K562 (cell line): ENCODE data around the gene TEFM. TPM values are rescaled to one million over a fixed set of nuclear protein-coding genes. Genes with fewer than 3 reads are reported as not detected.

Experiments used
- ATF7 ChIP-seq: fragments of 450-650 bp; IDR thresholded peaks from 2 replicates; pipeline ENCODE4 v1.7.1; 2014; ENCODE audit warnings: mild to moderate bottlenecking, moderate library complexity
- BRD4 ChIP-seq: fragments of 200-600 bp; sonication (generic); IDR thresholded peaks from 2 replicates; pipeline ENCODE4 v1.6.1; 2017; ENCODE audit warnings: inconsistent platforms
- CBFA2T2 ChIP-seq: fragments of 450-650 bp; conservative IDR thresholded peaks from 2 replicates; pipeline ENCODE4 v1.6.1; 2017; ENCODE audit warnings: mild to moderate bottlenecking
- EP400 ChIP-seq: fragments of 450-650 bp; IDR thresholded peaks from 2 replicates; pipeline ENCODE4 v1.6.1; 2017; ENCODE audit warnings: antibody characterized with exemption, mild to moderate bottlenecking, moderate library complexity
- ETS2 ChIP-seq: IDR thresholded peaks from 2 replicates; pipeline ENCODE4 v1.6.1; 2016; ENCODE audit warnings: borderline replicate concordance, missing genetic modification characterization, mild to moderate bottlenecking, moderate library complexity, missing compliant biosample characterization; ENCODE audit not compliant: poor library complexity, severe bottlenecking
- FOXP1 ChIP-seq: sonication (generic); formaldehyde crosslinking; IDR thresholded peaks from 2 replicates; pipeline ENCODE4 v1.8.0; 2022; ENCODE audit warnings: mild to moderate bottlenecking, missing genetic modification reagents
- GATAD2B ChIP-seq: fragments of 450-650 bp; IDR thresholded peaks from 2 replicates; pipeline ENCODE4 v1.6.1; 2017; ENCODE audit warnings: mild to moderate bottlenecking, borderline replicate concordance
- GTF2E2 ChIP-seq: fragments of 200-800 bp; sonication (Bioruptor generic); IDR thresholded peaks from 2 replicates; pipeline ENCODE4 v1.6.1; 2016; ENCODE audit warnings: missing genetic modification characterization, missing compliant biosample characterization
- MAZ ChIP-seq, 2 experiments: fragments of 450-650 bp in 1 of 2; sonication (generic) in 1 of 2; formaldehyde crosslinking; IDR thresholded peaks in 1 of 2; conservative IDR thresholded peaks in 1 of 2; 2 replicates each; pipeline versions ENCODE4 v1.4.0 to v1.5.0; 2020; ENCODE audit warnings: mild to moderate bottlenecking in 1 of 2, missing genetic modification reagents in 1 of 2
- MLX ChIP-seq, 2 experiments: fragments of 450-650 bp in 1 of 2; sonication (generic) in 1 of 2; formaldehyde crosslinking; conservative IDR thresholded peaks; 2 replicates each; pipeline versions ENCODE4 v1.4.0 to v1.8.1; 2020 to 2022; ENCODE audit warnings: mild to moderate bottlenecking in 1 of 2, missing genetic modification reagents in 1 of 2
- MTA3 ChIP-seq: fragments of 450-650 bp; formaldehyde crosslinking; IDR thresholded peaks from 2 replicates; pipeline ENCODE4 v1.6.1; 2017; ENCODE audit warnings: mild to moderate bottlenecking, borderline replicate concordance
- NFATC3 ChIP-seq: fragments of 450-650 bp; IDR thresholded peaks from 2 replicates; pipeline ENCODE4 v1.6.1; 2017; ENCODE audit warnings: mild to moderate bottlenecking
- RBM34 ChIP-seq: fragments of 200-400 bp; formaldehyde crosslinking; IDR thresholded peaks from 2 replicates; pipeline ENCODE4 v1.6.1; 2018; ENCODE audit warnings: low read length, borderline replicate concordance; ENCODE audit not compliant: insufficient read depth
- SAFB ChIP-seq: fragments of 200-400 bp; formaldehyde crosslinking; IDR thresholded peaks from 2 replicates; pipeline ENCODE4 v1.6.1; 2017; ENCODE audit warnings: low read depth, low read length, borderline replicate concordance
- SLC30A9 ChIP-seq: fragments of 250-450 bp; sonication (Bioruptor Pico); IDR thresholded peaks from 2 replicates; pipeline ENCODE4 v1.8.0; 2022; ENCODE audit warnings: mild to moderate bottlenecking, moderate library complexity
- SNIP1 ChIP-seq: fragments of 450-650 bp; IDR thresholded peaks from 2 replicates; pipeline ENCODE4 v1.7.1; 2017; ENCODE audit warnings: low read depth, mild to moderate bottlenecking
- SP1 ChIP-seq: sonication (generic); formaldehyde crosslinking; IDR thresholded peaks from 2 replicates; pipeline ENCODE4 v1.8.1; 2022; ENCODE audit warnings: mild to moderate bottlenecking, missing genetic modification reagents
- TCF15 ChIP-seq: fragments of 250-450 bp; sonication (Bioruptor Pico); IDR thresholded peaks from 2 replicates; pipeline ENCODE4 v1.8.0; 2022; ENCODE audit warnings: moderate library complexity, mild to moderate bottlenecking, inconsistent platforms
- TRIM24 ChIP-seq, 2 experiments: fragments of 450-650 bp; IDR thresholded peaks; 2 replicates each; pipeline ENCODE4 v1.6.1; 2016
- ZBTB17 ChIP-seq: fragments of 450-650 bp; formaldehyde crosslinking; IDR thresholded peaks from 2 replicates; pipeline ENCODE4 v1.4.0; 2020; ENCODE audit warnings: mild to moderate bottlenecking
- ZFP36 ChIP-seq: fragments of 150-350 bp; IDR thresholded peaks from 2 replicates; pipeline ENCODE4 v1.6.1; 2018; ENCODE audit warnings: low read length, low read depth; ENCODE audit not compliant: partially characterized antibody
- ZNF354B ChIP-seq: fragments of 250-450 bp; sonication (Bioruptor Pico); IDR thresholded peaks from 2 replicates; pipeline ENCODE4 v1.4.0; 2020
- ZNF592 ChIP-seq: fragments of 450-650 bp; IDR thresholded peaks from 2 replicates; pipeline ENCODE4 v1.6.1; 2017; ENCODE audit warnings: antibody characterized with exemption, mild to moderate bottlenecking
- ZNF696 ChIP-seq: fragments of 250-450 bp; sonication (Bioruptor Pico); conservative IDR thresholded peaks from 2 replicates; pipeline ENCODE4 v1.4.0; 2020; ENCODE audit warnings: mild to moderate bottlenecking, moderate library complexity
- ZNF778 ChIP-seq: fragments of 450-650 bp; formaldehyde crosslinking; IDR thresholded peaks from 2 replicates; pipeline ENCODE4 v1.4.0; 2020; ENCODE audit warnings: mild to moderate bottlenecking, moderate library complexity
- ZSCAN32 ChIP-seq: fragments of 450-650 bp; formaldehyde crosslinking; IDR thresholded peaks from 2 replicates; pipeline ENCODE4 v1.4.0; 2020; ENCODE audit warnings: mild to moderate bottlenecking, moderate library complexity
- polyA plus RNA-seq, 8 experiments: library from polyadenylated mRNA; depleted of rRNA in 4 of 8; stranded (reverse) in 5 of 8; unstranded in 3 of 8; fragments of >200 nt; fragmentation: Nextera tagmentation in 2 of 8; fragmentation: Illumina TruSeq in 1 of 8; extraction: Ambion mirVana in 2 of 8; extraction: Trizol in 1 of 8; gene quantifications; 2 replicates each; pipeline versions ENCODE4 v1.2.1 to v1.2.3, GENCODE V29; 2011 to 2014; ENCODE audit warnings: inconsistent platforms in 1 of 8, missing spikeins in 1 of 8
- total RNA-seq, 7 experiments: library from RNA; depleted of rRNA in 6 of 7; stranded (reverse); fragments of >200 nt in 6 of 7; fragmentation: Illumina TruSeq in 2 of 7; extraction: Trizol in 2 of 7; gene quantifications; 2 replicates each; pipeline versions ENCODE4 v1.2.1 to v1.2.3, GENCODE V29; 2011 to 2021; ENCODE audit warnings: low replicate concordance in 1 of 7

Gene TEFM
- total and polyA plus RNA-seq, 9 of the 15 experiments (the other 6 are each of a cell fraction or from before 2014, with no cell fraction given) = 12.5 to 60.3 (median 23.3) TPM

- TF ChIP-seq ZNF696 (CRISPR knock-in tag) (no peak), SP1 (CRISPR knock-in tag) (peak; percentile 76), SLC30A9 (CRISPR knock-in tag) (no peak), SNIP1 (no peak), MTA3 (peak; percentile 94), MLX (CRISPR knock-in tag; conservative IDR thresholded peaks at IDR 0.05) (no peak), ZBTB17 (CRISPR knock-in tag) (peak; percentile 47; the same call in 1 of the 2 replicates), RBM34 (no peak), NFATC3 (no peak), ZNF592 (no peak), ZNF778 (CRISPR knock-in tag) (no peak), CBFA2T2 (no peak), BRD4 (peak; percentile 60; the same call in 1 of the 2 replicates), ETS2 (tag) (no peak), TRIM24 (IDR thresholded peaks at IDR 0.05) (peak in 1 of 2 experiments; percentile 99; a peak in 2 of 4 replicates), ZNF354B (no peak), FOXP1 (no peak), ZFP36 (peak; percentile 89), SAFB (no peak), ZSCAN32 (CRISPR knock-in tag) (no peak), GTF2E2 (tag) (peak; percentile 94), TCF15 (no peak), GATAD2B (no peak), EP400 (peak; percentile 71), MAZ (CRISPR knock-in tag; conservative IDR thresholded peaks at IDR 0.05 in 1 of 2, IDR thresholded peaks at IDR 0.05 in 1 of 2) (peak; percentile 74 to 93), ATF7 (peak; percentile 80; the same call in 1 of the 2 replicates)
Measured at GRCh38 chr17:30906101-30906911, at the start of gene TEFM (continued).
